AG04450 (cell line): ENCODE results near the gene BCKDHB. TPM values are rescaled to one million over a fixed set of nuclear protein-coding genes. Genes with fewer than 3 reads are reported as not detected.
A peak's percentile ranks its signal among the peaks of the same experiment; 100 is the strongest.

Source experiments
- CTCF ChIA-PET: fragments of 300-600, 350-600 bp; formaldehyde crosslinking; extraction: SDS; loops from one replicate; lab custom pipeline; 2022; ENCODE audit warnings: antibody characterized with exemption, inconsistent platforms; lab: Charles Lee
- POLR2A ChIA-PET: fragments of 350-600 bp; formaldehyde crosslinking; extraction: SDS; loops from one replicate; lab custom pipeline; 2021; ENCODE audit warnings: antibody characterized with exemption, inconsistent platforms; lab: Yijun Ruan, JAX
- DNase-seq: peaks from one replicate; pipeline ENCODE4 v3.0.0-alpha.2; 2011; ENCODE audit warnings: low read depth, low spot score
- H3K27ac ChIP-seq: one replicate; pipeline ENCODE4 v1.5.1; 2012; ENCODE audit warnings: low read depth, low read length, control low read depth
- H3K27me3 ChIP-seq: one replicate; pipeline ENCODE4 v1.6.0; 2012; ENCODE audit warnings: low read length; ENCODE audit not compliant: control insufficient read depth, insufficient read depth
- H3K4me3 ChIP-seq: 2 replicates; pipeline ENCODE4 v1.5.1; 2011; ENCODE audit warnings: mild to moderate bottlenecking, low read depth, low read length, control low read depth
- H3K9me3 ChIP-seq: 2 replicates; pipeline ENCODE4 v1.5.1; 2012; ENCODE audit warnings: low read length; ENCODE audit not compliant: control insufficient read depth, insufficient read depth
- CTCF ChIP-seq: IDR thresholded peaks from 2 replicates; pipeline ENCODE4 v1.5.1; 2011; ENCODE audit warnings: low read depth, low read length, control low read depth, inconsistent platforms
- polyA plus RNA-seq: library from polyadenylated mRNA; depleted of rRNA; stranded (reverse); fragments of >200 nt; gene quantifications from 2 replicates; pipeline ENCODE4 v1.2.3, GENCODE V29; 2011

BCKDHB gene
- polyA plus RNA-seq, 1 experiment, result 21.3 TPM

- Histone ChIP-seq H3K9me3 (no peaks in the 10 kb centered on the region), H3K4me3 (no peak overlapping the region), H3K27ac (no peak overlapping the region), H3K27me3 (no peaks in the 10 kb centered on the region)
- DNase-seq, result no peak
- ChIA-PET POLR2A (no interaction called here), CTCF (interaction anchor here (0.6 to 1.0 kb wide), 2 partner anchors 31 to 88 kb away, joined by 3 to 4 read pairs; no protein-coding TSS in a partner anchor)
- TF ChIP-seq CTCF, result no peak
These were observed 196.2 kb downstream of the BCKDHB start for GRCh38 chr6:80302716-80303115.

- TF ChIP-seq CTCF, result no peak
- CTCF ChIA-PET, result interaction anchor here (0.6 kb wide), 1 partner anchor 538 kb away, joined by 3 read pairs; no protein-coding TSS in a partner anchor
- Histone ChIP-seq H3K27me3 (no peaks in the 10 kb centered on the region), H3K4me3 (no peak overlapping the region), H3K9me3 (no peaks in the 10 kb centered on the region), H3K27ac (no peak overlapping the region)
- DNase-seq, result no peak
- POLR2A ChIA-PET, result no interaction called here
These were observed 197.5 kb downstream of the BCKDHB start for GRCh38 chr6:80304014-80304413.

- no peak for TF ChIP-seq CTCF
- Histone ChIP-seq H3K27ac (no peak overlapping the region), H3K4me3 (no peak overlapping the region), H3K27me3 (no peaks in the 10 kb centered on the region), H3K9me3 (0 out of 2 replicates have a peak, but pooled peaks cover 6% of the 10 kb centered on the region)
- POLR2A ChIA-PET, result no interaction called here
- CTCF ChIA-PET, result no interaction called here
- no peak for DNase-seq
These were observed 208.1 kb downstream of the BCKDHB start for GRCh38 chr6:80314531-80314930.

GRCh38 chr6:80316686-80317231 is 210.3 kb downstream of the BCKDHB start:
- Histone ChIP-seq H3K9me3 (0 out of 2 replicates have a peak, but pooled peaks cover 6% of the 10 kb centered on the region), H3K4me3 (no peak overlapping the region), H3K27me3 (no peaks in the 10 kb centered on the region), H3K27ac (no peak overlapping the region)
- ChIA-PET CTCF (no interaction called here), POLR2A (no interaction called here)
- DNase-seq, result no peak
- peak; percentile 22; the same call in 1 of the 2 replicates for TF ChIP-seq CTCF

GRCh38 chr6:80319196-80319595 is 212.7 kb downstream of the BCKDHB start:
- no peak for TF ChIP-seq CTCF
- Histone ChIP-seq H3K9me3 (0 out of 2 replicates have a peak, but pooled peaks cover 6% of the 10 kb centered on the region), H3K27me3 (no peaks in the 10 kb centered on the region), H3K27ac (no peak overlapping the region), H3K4me3 (no peak overlapping the region)
- CTCF ChIA-PET, result interaction anchor here (1.1 kb wide), 1 partner anchor 19 kb away, joined by 4 read pairs; no protein-coding TSS in a partner anchor
- POLR2A ChIA-PET, result no interaction called here
- DNase-seq, result no peak
